ENCODE data around the gene ADGRG1. TPM values are rescaled to one million over a fixed set of nuclear protein-coding genes. Genes with fewer than 3 reads are reported as not detected.
A peak's percentile ranks its signal among the peaks of the same experiment; 100 is the strongest.

Gene ADGRG1
- total RNA-seq, 2 donors from 2014 or later = 4.8 to 13.7 TPM

GRCh38 chr16:57619606-57620334, 8.7 kb upstream of the ADGRG1 start:
- Mint-ChIP-seq H3K27ac (no peak overlapping the region), H3K4me1 (ENCODE audit: low read depth in 2 of 2) (peaks cover 18 to 19% of the 10 kb centered on the region in 2 donors), H3K9me3 (no peaks in the 10 kb centered on the region), H3K36me3 (no peaks in the 10 kb centered on the region), H3K4me3 (no peak overlapping the region), H3K27me3 (no peaks in the 10 kb centered on the region)
- DNase-seq (ENCODE audit: low spot score) (peak; percentile 57), ATAC-seq (no peak)

GRCh38 chr16:57620335-57621231, 7.8 kb upstream of the ADGRG1 start:
- Mint-ChIP-seq H3K27me3 (no peaks in the 10 kb centered on the region), H3K36me3 (no peaks in the 10 kb centered on the region), H3K27ac (no peak overlapping the region), H3K4me1 (ENCODE audit: low read depth in 2 of 2) (peaks cover 18 to 19% of the 10 kb centered on the region in 2 donors), H3K9me3 (no peaks in the 10 kb centered on the region), H3K4me3 (no peak overlapping the region)
- no peak for ATAC-seq
- DNase-seq (ENCODE audit: low spot score) = peak; percentile 48

DNA sequence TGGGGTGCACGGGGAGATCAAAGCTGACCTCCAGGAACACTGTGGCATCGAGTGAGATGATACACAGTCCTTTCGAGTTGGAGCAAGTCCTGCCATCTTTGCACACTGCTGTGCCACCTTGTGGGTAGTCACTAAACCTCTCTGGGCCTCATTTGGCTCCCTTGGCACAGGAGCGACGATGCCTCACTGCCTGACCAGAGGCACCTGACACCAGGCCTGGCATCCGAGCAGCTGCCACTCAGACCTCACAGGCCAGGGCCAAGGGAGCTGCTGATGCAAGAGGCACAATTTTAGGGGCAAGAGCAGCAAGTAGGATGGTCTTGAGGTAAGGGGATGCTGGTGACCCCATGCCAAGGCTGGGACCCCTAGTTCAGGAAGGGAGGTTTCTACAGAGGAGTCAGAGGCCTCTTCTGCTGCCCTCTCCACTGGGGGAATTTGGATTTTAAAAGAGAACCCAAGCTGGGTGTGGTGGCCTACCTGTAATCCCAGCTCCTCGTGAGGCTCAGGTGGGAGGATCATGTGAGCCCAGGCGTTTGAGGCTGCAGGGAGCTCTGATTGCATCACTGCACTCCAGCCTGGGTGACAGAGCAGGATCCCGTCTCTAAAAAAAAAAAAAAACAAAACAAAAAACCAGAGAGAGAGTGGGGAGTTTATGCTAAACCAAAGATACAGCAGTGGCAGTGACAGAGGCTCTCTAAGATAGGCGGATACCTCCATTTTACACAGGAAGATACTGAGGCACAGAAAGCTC, 6.7 kb upstream of the ADGRG1 start:
- H3K4me3 Mint-ChIP-seq = no peak overlapping the region
- H3K36me3 Mint-ChIP-seq = no peaks in the 10 kb centered on the region
- no peaks in the 10 kb centered on the region for H3K9me3 Mint-ChIP-seq
- H3K27me3 Mint-ChIP-seq = no peaks in the 10 kb centered on the region
- H3K27ac Mint-ChIP-seq = no peak overlapping the region
- DNase-seq (ENCODE audit: low spot score) = no peak
- H3K4me1 Mint-ChIP-seq (ENCODE audit: low read depth in 2 of 2) = peaks cover 23% of the 10 kb centered on the region in 2 donors
- ATAC-seq = no peak

DNA sequence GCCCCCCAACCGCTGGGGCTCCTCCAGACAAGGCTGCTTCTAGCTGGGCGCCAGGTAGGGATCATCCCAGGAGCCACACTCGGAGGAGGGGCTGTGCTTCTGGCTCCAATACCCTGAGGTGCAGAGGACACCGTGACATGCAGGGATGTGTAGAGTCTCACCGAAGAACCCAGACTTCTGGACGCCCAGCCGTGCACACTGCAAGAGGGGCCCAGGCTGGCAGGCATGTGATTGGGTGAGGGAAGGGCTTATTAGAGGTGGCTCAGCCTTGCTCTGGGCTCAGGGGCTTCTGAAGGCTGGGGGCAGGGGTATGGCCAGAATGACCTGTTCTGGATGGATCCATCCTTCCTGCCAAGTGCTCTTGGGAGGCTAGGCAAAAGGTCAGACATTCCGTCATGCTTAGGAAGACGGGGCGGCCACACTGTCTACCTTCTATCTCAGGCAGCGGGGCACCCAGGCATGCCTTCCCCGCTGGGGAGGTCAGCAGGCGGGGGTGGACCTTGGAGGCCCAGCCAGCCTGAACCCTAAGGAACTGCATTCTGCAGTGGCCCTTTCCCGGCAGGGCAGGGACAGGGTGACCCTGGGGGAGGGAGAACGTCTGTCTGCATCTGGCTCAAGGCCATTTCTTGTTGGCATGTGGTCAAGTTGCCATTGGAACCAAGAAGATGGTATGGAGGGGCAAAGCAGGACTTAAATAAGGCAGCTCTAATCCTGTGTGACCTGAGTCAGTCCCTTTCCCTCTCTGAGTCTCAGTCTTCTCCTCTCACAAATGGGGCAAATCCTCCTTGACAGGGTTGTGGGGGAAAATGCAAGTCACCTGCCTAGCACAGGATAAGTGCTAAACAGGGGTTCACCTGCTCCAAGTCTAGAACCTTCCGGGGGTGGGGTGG, 5.8 kb upstream of the ADGRG1 start:
- H3K9me3 Mint-ChIP-seq = no peaks in the 10 kb centered on the region
- peaks cover 23% of the 10 kb centered on the region in 2 donors for H3K4me1 Mint-ChIP-seq (ENCODE audit: low read depth in 2 of 2)
- ATAC-seq = no peak
- H3K4me3 Mint-ChIP-seq = no peak overlapping the region
- no peaks in the 10 kb centered on the region for H3K27me3 Mint-ChIP-seq
- no peaks in the 10 kb centered on the region for H3K36me3 Mint-ChIP-seq
- no peak overlapping the region for H3K27ac Mint-ChIP-seq
- DNase-seq (ENCODE audit: low spot score) = no peak

- H3K4me3 Mint-ChIP-seq = no peak overlapping the region
- H3K9me3 Mint-ChIP-seq = no peaks in the 10 kb centered on the region
- DNase-seq (ENCODE audit: low spot score) (no peak), ATAC-seq (no peak)
- H3K4me1 Mint-ChIP-seq (ENCODE audit: low read depth in 2 of 2) = peaks cover 19 to 21% of the 10 kb centered on the region in 2 donors
- H3K27me3 Mint-ChIP-seq = peaks cover 0 to under 1% of the 10 kb centered on the region in 2 donors
- no peaks in the 10 kb centered on the region for H3K36me3 Mint-ChIP-seq
- H3K27ac Mint-ChIP-seq = no peak overlapping the region
These were observed 5.0 kb upstream of the ADGRG1 start for GRCh38 chr16:57623251-57624043.

DNA sequence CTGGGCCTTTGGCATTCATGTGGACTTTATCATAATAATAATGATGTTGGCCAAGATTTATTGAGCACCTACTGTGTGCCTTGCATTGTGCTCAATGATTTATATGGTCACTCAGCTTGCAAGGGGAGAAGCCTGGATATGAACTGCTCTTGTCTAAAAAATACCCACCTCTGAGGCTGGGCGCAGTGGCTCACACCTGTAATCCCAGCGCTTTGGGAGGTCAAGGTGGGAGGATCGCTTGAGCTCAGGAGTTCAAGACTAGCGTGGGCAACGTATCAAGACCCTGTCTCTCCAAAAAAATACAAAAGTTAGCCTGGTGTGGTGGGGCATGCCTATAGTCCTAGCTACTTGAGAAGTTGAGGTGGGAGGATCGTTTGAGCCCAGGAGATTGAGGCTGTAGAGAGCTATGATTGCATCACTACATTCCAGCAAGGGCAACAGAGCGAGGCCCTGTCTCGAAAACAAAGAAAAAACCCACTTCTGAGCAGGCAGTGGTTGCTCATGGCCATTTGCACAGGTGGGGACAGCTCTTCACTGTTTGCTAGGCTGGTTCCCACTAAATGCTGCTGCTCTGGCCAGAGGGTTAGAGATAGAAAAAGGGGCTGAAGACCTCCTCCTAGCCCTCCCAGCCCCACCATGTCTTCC, 4.3 kb upstream of the ADGRG1 start:
- Mint-ChIP-seq H3K4me3 (no peak overlapping the region), H3K9me3 (no peaks in the 10 kb centered on the region), H3K4me1 (ENCODE audit: low read depth in 2 of 2) (peaks cover 20 to 22% of the 10 kb centered on the region in 2 donors), H3K36me3 (no peaks in the 10 kb centered on the region), H3K27me3 (peaks cover 5 to 8% of the 10 kb centered on the region in 2 donors), H3K27ac (no peak overlapping the region)
- ATAC-seq = no peak
- DNase-seq (ENCODE audit: low spot score) = no peak

GRCh38 chr16:57624806-57625500, 3.5 kb upstream of the ADGRG1 start:
- no peaks in the 10 kb centered on the region for H3K9me3 Mint-ChIP-seq
- H3K36me3 Mint-ChIP-seq = no peaks in the 10 kb centered on the region
- H3K27me3 Mint-ChIP-seq = peaks cover 5 to 8% of the 10 kb centered on the region in 2 donors
- peak overlapping the region in 1 of 2 donors; percentile 30 for H3K27ac Mint-ChIP-seq
- DNase-seq (ENCODE audit: low spot score) = no peak
- H3K4me3 Mint-ChIP-seq = no peak overlapping the region
- no peak for ATAC-seq
- H3K4me1 Mint-ChIP-seq (ENCODE audit: low read depth in 2 of 2) = peaks cover 21 to 22% of the 10 kb centered on the region in 2 donors

GRCh38 chr16:57626420-57627170, 1.8 kb upstream of the ADGRG1 start:
- Mint-ChIP-seq H3K27ac (no peak overlapping the region), H3K4me3 (no peak overlapping the region), H3K9me3 (no peaks in the 10 kb centered on the region), H3K27me3 (peaks cover 5 to 8% of the 10 kb centered on the region in 2 donors), H3K4me1 (ENCODE audit: low read depth in 2 of 2) (peaks cover 28 to 31% of the 10 kb centered on the region in 2 donors), H3K36me3 (no peaks in the 10 kb centered on the region)
- ATAC-seq (no peak), DNase-seq (ENCODE audit: low spot score) (no peak)

DNA sequence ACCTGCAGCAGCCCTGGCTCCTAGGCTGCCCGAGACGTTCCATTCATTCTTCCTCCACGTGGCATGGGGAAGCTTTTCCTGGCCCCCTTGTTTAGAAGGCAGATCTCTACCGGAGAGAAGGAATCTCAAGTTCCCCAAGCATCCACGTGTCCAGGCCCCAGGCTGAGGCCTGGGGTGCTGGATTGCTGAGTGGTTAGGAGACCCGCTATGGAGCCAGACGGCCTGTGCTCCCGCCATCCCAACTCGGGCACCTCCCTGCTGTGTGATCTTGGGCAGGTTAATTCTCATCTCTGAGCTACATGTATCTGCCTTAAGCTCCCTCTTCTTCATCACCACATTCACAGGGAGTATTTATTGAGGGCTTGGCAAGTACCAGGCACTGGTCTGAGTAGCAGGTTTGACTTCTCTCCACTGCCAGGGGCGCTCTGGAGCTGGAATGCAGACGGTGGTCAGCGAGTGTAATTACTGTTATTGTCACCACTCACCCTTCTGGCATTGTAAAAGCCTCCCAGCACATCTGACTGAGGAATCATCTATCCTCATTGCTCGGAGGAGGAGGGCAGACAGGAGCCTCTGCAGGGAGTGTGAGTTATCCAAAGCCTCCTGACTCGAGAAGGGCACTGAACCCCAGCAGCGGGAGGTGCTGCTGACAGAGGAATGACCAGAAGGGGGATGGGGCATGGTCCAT, 1.1 kb upstream of the ADGRG1 start:
- no peaks in the 10 kb centered on the region for H3K36me3 Mint-ChIP-seq
- no peak for DNase-seq (ENCODE audit: low spot score)
- no peak overlapping the region for H3K4me3 Mint-ChIP-seq
- peaks cover 5 to 8% of the 10 kb centered on the region in 2 donors for H3K27me3 Mint-ChIP-seq
- H3K27ac Mint-ChIP-seq = no peak overlapping the region
- ATAC-seq = no peak
- peaks cover 28 to 31% of the 10 kb centered on the region in 2 donors for H3K4me1 Mint-ChIP-seq (ENCODE audit: low read depth in 2 of 2)
- no peaks in the 10 kb centered on the region for H3K9me3 Mint-ChIP-seq

DNA sequence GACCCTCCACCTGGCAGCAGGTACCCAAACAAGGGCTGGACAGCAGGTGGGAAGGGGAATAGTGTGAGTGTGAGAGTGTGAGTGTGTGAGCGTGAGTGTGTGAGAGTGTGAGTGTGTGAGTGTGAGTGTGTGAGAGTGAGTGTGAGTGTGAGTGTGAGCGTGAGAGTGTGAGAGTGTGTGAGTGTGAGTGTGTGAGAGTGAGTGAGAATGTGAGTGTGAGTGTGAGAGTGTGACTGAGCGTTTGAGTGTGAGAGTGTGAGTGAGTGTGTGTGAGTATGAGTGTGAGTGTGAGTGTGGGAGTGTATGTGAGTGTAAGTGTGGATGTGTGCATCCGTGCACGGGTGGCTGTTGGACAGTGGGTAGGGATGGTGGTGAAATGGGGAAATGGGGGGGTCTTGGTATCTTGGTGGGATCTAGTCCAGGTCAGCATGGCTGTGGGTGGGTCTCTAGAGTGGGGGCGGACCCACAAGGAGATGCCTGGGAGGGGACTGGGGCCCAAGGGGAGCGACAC, 408 bp downstream of the ADGRG1 start:
- Mint-ChIP-seq H3K4me1 (ENCODE audit: low read depth in 2 of 2) (peaks cover 28 to 31% of the 10 kb centered on the region in 2 donors), H3K9me3 (no peaks in the 10 kb centered on the region), H3K27ac (peak overlapping the region; percentile 62 to 71), H3K27me3 (peaks cover 5 to 8% of the 10 kb centered on the region in 2 donors), H3K4me3 (peak overlapping the region; percentile 86), H3K36me3 (no peaks in the 10 kb centered on the region)
- ATAC-seq (no peak), DNase-seq (ENCODE audit: low spot score) (no peak)

Data from natural killer cell treated with Interleukin-12 subunit alpha and Interleukin-12 subunit beta and Interleukin-15 and Interleukin-18, amount 100 ng/mL, for 72 hours (primary cell).